Suppressor macrophage (primary cell): ENCODE data around the gene PSMA6.
A peak's percentile ranks its signal among the peaks of the same experiment; 100 is the strongest.
"Not testable (repeated sequence)": the region's sequence is repeated elsewhere in the genome, so short reads cannot be mapped to it uniquely, and the experiment has no call there.

Experiments used
- DNase-seq, 4 experiments: peaks; one replicate each; pipeline ENCODE4 v3.0.0-alpha.2; 2020 to 2022

Gene PSMA6

GRCh38 chr14:35344107-35344807 is 52.1 kb downstream of the PSMA6 start:
- DNase-seq = peak in 2 of 4 experiments; percentile 37 to 51

DNA sequence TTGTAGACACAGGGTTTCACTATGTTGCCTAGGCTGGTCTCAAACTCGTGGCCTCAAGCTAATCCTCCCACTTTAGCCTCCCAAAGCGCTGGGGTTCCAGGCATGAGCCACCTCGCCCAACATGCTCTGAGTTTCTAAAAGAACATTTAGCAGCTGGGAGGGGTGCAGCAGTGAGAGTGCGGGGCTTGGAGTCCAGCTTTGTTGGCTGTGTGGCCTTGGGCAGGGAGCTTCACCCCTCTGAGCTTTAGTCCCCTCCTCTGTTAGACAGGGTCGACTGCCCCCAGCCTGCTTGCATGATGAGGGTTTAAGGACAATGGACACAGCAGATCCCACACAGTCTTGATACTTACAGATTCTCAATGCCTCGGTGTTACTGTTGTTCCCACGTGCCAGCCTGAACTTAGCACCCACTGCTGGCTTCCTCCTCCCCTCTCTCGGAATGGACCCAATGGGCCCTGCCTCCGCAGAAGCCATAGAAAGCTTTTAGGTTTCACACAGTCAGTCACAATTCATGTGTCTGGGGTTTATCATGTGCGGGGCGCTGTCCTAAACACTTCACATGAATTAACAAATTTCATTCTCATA is 54.6 kb downstream of the PSMA6 start:
- DNase-seq = no peak

GRCh38 chr14:35347323-35348043 is 55.3 kb downstream of the PSMA6 start:
- no peak for DNase-seq

- DNase-seq = not testable (repeated sequence)
Measured at GRCh38 chr14:35348044-35348380, 55.8 kb downstream of the PSMA6 start.

DNA sequence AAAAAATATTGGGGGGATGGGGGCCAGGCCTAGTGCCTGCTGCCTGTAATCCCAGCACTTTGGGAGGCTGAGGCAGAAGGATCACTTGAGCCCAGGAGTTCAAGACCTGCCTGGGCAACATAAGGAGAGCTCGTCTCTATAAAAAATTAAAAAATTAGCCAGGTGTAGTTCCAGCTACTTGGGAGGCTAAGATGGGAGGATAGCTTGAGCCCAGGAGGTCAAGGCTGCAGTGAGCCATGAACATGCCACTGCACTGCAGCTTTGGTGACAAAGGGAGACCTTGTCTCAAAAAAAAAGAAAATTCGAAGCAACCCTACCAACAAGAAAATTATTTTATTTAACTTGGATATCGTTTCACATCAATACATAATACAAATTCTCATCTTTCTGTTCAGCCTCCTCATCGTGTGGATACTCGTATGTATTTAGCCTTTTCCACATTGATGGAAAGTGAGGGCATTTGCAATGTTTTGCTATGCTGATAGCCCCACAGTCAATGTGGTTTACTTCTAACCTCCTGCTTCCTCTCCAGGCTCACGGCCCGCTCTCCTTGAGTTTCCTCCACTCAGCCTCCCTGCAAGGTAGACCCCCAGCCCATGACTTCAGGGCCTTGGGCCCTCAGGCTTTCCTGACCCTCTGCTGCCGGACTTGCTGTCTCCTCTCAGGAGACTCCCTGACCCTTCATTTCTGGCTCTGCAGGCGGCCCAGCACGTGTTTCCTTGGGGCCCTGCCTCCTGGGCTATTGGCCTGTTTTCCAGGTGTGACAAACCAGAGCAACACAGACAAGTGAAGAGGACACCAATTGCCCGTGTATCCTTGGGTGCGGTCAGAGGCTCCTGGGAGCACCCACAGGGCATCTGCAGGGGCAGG is 57.5 kb downstream of the PSMA6 start:
- DNase-seq = no peak

DNA sequence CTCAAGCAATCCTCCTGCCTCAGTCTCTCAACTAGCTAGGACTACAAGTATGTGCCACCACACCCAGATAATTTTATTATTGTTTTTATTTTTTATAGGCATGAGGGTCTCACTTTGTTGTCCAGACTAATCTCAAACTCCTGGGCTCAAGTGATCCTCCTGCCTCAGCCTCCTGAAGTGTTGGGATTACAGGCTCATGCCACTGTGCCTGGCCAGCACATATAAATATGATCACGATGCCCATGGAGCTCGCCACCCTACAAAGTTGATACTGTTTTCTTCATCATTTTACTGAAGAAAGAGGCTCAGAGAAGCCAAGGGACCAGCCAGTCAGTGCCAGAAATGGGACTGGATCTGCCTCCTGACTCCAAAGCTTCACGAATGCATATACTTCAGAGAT is 59.3 kb downstream of the PSMA6 start:
- DNase-seq = no peak

- DNase-seq = no peak
Measured at GRCh38 chr14:35351897-35352273, 59.7 kb downstream of the PSMA6 start.

- peak; percentile 68 to 84 (median 84) for DNase-seq
Measured at GRCh38 chr14:35352274-35353233, 60.4 kb downstream of the PSMA6 start.

GRCh38 chr14:35353409-35354172 is 61.4 kb downstream of the PSMA6 start:
- no peak for DNase-seq

DNA sequence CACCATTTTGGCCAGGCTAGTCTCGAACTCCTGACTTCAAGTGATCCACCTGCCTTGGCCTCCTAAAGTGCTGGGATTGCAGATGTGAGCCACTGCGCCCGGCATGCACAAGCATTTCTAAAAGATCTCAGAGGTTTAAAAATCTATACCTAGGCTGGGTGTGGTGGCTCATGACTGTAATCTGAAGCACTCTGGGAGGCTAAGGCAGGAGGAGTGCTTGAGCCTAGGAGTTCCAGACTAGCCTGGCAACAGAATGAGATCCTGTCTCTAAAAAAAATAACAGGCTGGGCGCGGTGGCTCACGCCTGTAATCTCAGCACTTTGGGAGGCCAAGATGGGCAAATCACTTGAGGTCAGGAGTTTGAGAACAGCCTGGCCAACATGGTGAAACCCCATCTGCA is 63.1 kb downstream of the PSMA6 start:
- DNase-seq = not testable (repeated sequence)

DNA sequence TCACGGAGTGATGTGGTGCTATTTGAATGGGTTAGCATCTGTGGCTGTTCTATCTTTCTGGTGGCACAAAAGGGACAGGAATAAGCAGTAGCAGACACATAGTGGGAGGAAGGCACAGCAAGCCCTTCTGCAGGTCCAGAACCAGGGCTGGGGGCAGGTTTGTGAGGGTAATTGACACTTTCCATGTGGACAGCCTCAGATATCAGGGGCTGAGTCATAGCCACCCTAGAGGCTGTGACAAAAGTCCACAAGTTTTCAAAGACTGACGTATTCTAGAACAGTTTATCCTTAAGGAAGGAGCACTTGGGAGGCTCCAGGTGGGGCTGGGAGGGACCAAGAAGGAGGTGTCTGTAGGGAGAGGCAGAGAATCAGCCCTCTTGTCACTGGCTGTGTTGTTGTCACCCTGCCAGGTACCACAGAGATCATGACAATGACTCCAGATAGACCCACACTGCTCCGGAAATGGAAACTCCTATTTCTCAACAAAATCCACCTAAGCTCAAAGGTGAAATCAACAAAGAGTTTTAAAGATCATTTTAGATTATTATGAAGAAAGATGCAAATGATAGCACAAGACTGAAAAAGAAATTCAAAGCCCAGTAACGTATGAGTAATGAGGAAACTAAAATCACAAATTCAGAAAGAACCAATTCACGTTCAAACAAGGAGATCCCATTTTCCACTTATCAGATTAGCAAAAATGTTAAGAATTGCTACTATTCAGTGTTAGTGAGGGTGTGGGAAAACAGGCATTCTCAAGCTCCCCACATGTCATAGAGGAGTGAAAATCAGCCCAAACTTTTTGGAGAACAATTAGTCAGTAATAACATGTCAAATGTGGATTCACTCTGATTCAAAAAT is 64.0 kb downstream of the PSMA6 start:
- no peak for DNase-seq

DNA sequence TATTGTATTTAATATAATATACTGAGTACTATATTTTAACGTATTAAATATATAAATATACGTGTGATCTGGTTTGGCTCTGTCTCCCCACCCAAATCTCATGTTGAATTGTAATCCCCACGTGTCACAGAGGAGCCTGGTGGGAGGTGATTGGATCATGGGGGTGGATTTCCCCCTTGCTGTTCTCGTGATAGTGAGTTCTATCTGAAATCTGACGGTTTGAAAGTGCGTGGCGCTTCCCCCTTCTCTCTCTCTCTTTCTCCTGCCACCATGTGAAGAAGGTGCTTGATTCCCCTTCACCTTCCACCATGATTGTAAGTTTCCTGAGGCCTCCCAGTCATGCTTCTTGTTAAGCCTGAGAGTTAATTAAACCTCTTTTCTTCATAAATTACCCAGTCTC is 67.5 kb downstream of the PSMA6 start:
- not testable (repeated sequence) for DNase-seq

- DNase-seq = no peak
Measured at GRCh38 chr14:35361141-35361480, 68.9 kb downstream of the PSMA6 start.

GRCh38 chr14:35362450-35362849 is 70.3 kb downstream of the PSMA6 start:
- DNase-seq = no peak

DNA sequence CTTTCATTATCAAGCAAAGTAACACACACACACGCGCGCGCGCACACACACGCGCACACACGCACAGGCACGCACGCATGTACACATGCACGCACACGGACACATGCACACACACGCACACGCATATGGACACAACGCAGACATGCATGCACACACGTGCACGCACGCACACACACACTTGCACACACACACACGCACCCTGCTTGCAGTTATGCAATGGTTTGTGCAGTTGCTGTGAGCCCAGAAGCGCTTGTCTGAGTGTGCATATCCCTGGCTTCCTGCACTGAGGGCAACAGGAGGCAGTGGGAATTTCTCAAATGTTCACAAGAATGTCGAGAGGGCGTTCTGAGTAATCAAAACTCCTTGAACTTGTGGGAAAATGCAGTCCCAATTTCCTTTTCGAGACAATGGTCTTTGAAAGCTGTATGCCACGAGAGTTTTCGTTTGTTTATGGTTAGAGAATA is 70.8 kb downstream of the PSMA6 start:
- DNase-seq = no peak

DNA sequence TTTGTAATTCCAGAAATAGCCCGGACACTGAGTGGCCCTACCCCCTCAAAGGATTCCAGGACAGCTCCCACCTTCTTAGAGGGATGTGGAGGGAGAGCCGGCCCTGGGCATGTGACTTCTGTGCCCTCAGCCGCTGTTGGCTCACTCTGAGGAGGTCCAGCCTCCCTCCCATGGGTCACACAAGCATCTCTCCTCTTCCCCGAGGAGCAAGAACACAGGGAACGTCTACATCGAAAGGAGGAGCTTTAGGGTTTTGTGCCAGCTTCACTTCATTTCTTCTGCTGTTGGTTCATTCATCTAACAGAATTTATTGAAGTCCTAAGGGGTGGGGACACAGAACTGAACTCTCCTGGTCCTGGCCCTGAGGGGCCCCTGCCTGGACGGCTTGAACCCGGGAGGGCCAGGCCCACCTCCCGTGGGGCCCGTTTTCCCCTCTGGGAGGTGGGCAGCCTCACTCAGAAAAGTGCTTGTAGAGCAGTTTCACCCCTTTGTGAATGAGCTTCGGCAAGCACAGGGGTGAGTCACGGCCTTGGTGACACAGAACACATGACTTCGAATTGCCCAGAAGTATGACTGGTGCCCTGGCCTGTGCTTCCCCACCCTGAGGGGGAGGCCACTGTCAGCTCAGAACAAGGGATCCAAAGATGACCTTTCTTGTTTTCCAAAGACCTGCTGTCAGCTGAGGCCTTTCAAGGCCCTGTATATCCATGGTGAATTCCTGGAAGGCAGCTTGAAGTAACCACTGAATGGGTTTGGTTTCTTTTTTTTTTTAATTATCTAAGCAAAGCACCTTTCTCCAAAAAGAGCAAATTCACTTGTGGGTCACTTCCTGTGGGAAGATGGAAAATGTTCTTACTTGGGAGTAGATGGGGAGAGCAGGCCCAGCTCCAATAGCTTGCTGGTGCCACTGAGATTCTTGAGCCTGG is 73.2 kb downstream of the PSMA6 start:
- peak; percentile 92 to 98 (median 96) for DNase-seq

- DNase-seq = peak; percentile 93 to 96 (median 94)
Measured at GRCh38 chr14:35366056-35366451, 73.9 kb downstream of the PSMA6 start.

GRCh38 chr14:35366521-35366976 is 74.4 kb downstream of the PSMA6 start:
- no peak for DNase-seq

GRCh38 chr14:35367056-35367372 is 74.8 kb downstream of the PSMA6 start:
- no peak for DNase-seq
